ENCODE results near the gene PAEP.

- TF ChIP-seq, protein P1, sequence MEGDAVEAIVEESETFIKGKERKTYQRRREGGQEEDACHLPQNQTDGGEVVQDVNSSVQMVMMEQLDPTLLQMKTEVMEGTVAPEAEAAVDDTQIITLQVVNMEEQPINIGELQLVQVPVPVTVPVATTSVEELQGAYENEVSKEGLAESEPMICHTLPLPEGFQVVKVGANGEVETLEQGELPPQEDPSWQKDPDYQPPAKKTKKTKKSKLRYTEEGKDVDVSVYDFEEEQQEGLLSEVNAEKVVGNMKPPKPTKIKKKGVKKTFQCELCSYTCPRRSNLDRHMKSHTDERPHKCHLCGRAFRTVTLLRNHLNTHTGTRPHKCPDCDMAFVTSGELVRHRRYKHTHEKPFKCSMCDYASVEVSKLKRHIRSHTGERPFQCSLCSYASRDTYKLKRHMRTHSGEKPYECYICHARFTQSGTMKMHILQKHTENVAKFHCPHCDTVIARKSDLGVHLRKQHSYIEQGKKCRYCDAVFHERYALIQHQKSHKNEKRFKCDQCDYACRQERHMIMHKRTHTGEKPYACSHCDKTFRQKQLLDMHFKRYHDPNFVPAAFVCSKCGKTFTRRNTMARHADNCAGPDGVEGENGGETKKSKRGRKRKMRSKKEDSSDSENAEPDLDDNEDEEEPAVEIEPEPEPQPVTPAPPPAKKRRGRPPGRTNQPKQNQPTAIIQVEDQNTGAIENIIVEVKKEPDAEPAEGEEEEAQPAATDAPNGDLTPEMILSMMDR (IDR thresholded peaks at IDR 0.05) = no peak
- TF ChIP-seq POLR2AphosphoS5 (IDR thresholded peaks at IDR 0.05) (no peak), POLR2A (IDR thresholded peaks at IDR 0.05) (no peak), EP300 (IDR thresholded peaks at IDR 0.05) (no peak)
Measured at GRCh38 chr9:135555910-135556309, 5.6 kb upstream of the PAEP start.
